HepG2 (cell line): ENCODE measurements around the gene CDH2. TPM values are rescaled to one million over a fixed set of nuclear protein-coding genes. Genes with fewer than 3 reads are reported as not detected.
A peak's percentile ranks its signal among the peaks of the same experiment; 100 is the strongest.

Source experiments
- CENPX ChIP-seq: sonication (generic); formaldehyde crosslinking; IDR thresholded peaks from 2 replicates; pipeline ENCODE4 v1.9.0; 2021; ENCODE audit warnings: mild to moderate bottlenecking, missing genetic modification reagents, moderate library complexity
- DR1 ChIP-seq: sonication (generic); formaldehyde crosslinking; IDR thresholded peaks from 2 replicates; pipeline ENCODE4 v1.8.0; 2021; ENCODE audit warnings: mild to moderate bottlenecking, missing genetic modification reagents, inconsistent platforms
- ELF1 ChIP-seq: sonication (generic); formaldehyde crosslinking; IDR thresholded peaks from 2 replicates; pipeline ENCODE4 v1.4.0; 2020; ENCODE audit warnings: missing genetic modification reagents
- FOSL1 ChIP-seq: sonication (generic); formaldehyde crosslinking; IDR thresholded peaks from 2 replicates; pipeline ENCODE4 v1.9.0; 2021; ENCODE audit warnings: missing genetic modification reagents, borderline replicate concordance
- HES4 ChIP-seq: sonication (generic); formaldehyde crosslinking; IDR thresholded peaks from 2 replicates; pipeline ENCODE4 v1.9.0; 2021; ENCODE audit warnings: mild to moderate bottlenecking, missing genetic modification reagents, borderline replicate concordance
- HOXA3 ChIP-seq: sonication (generic); formaldehyde crosslinking; IDR thresholded peaks from 2 replicates; pipeline ENCODE4 v1.5.0; 2020; ENCODE audit warnings: missing genetic modification reagents
- MEIS1 ChIP-seq: sonication (generic); formaldehyde crosslinking; IDR thresholded peaks from 2 replicates; pipeline ENCODE4 v1.9.0; 2021; ENCODE audit warnings: mild to moderate bottlenecking, missing genetic modification reagents, moderate library complexity, borderline replicate concordance
- MIXL1 ChIP-seq: IDR thresholded peaks from 2 replicates; pipeline ENCODE4 v1.6.1; 2016
- SKI ChIP-seq: fragments of 450-650 bp; IDR thresholded peaks from one replicate; pipeline ENCODE4 v1.6.1; 2018; ENCODE audit warnings: mild to moderate bottlenecking; ENCODE audit not compliant: partially characterized antibody
- SMC3 ChIP-seq: IDR thresholded peaks from 2 replicates; pipeline ENCODE4 v1.6.1; 2011; ENCODE audit warnings: low read length, improper control_type of control experiment
- ZIK1 ChIP-seq: sonication (generic); formaldehyde crosslinking; IDR thresholded peaks from 2 replicates; pipeline ENCODE4 v1.5.0; 2020; ENCODE audit warnings: mild to moderate bottlenecking, low read depth, missing genetic modification reagents, borderline replicate concordance
- ZNF432 ChIP-seq: sonication (generic); formaldehyde crosslinking; IDR thresholded peaks from 2 replicates; pipeline ENCODE4 v1.5.0; 2020; ENCODE audit warnings: missing genetic modification reagents, mild to moderate bottlenecking, borderline replicate concordance
- ZNF713 ChIP-seq: sonication (generic); formaldehyde crosslinking; IDR thresholded peaks from 2 replicates; pipeline ENCODE4 v1.4.0; 2020; ENCODE audit warnings: mild to moderate bottlenecking, missing genetic modification reagents
- polyA plus RNA-seq, 8 experiments: library from polyadenylated mRNA; depleted of rRNA in 3 of 8; stranded (reverse) in 7 of 8; unstranded in 1 of 8; fragments of >200 nt; fragmentation: Illumina TruSeq in 4 of 8; extraction: Trizol in 4 of 8; gene quantifications; 2 replicates each; pipeline versions ENCODE4 v1.2.1 to v1.2.3, GENCODE V29; 2011 to 2016; ENCODE audit warnings: low read depth in 4 of 8, missing spikeins in 1 of 8, mixed read lengths in 1 of 8; ENCODE audit not compliant: insufficient read depth in 1 of 8
- total RNA-seq, 5 experiments: library from RNA; depleted of rRNA; stranded (reverse); fragments of >200 nt; fragmentation: Illumina TruSeq; extraction: Trizol; gene quantifications; 2 replicates each; pipeline ENCODE4 v1.2.3, GENCODE V29; 2016; ENCODE audit warnings: low read depth in 1 of 5
- TF ChIP-seq, protein P1 (sequence below): sonication (generic); formaldehyde crosslinking; IDR thresholded peaks from 2 replicates; pipeline ENCODE4 v1.4.0; 2020; ENCODE audit warnings: mild to moderate bottlenecking, missing genetic modification reagents
- TF ChIP-seq, protein P2 (sequence below): sonication (generic); formaldehyde crosslinking; IDR thresholded peaks from 2 replicates; pipeline ENCODE4 v1.4.0; 2020; ENCODE audit warnings: missing genetic modification reagents; ENCODE audit errors: not compliant biosample characterization
- TF ChIP-seq, protein P3 (sequence below): sonication (generic); formaldehyde crosslinking; IDR thresholded peaks from 2 replicates; pipeline ENCODE4 v1.9.0; 2021; ENCODE audit warnings: mild to moderate bottlenecking, missing genetic modification reagents

The CDH2 gene
- total and polyA plus RNA-seq, 2 of the 13 experiments (the other 11 are each of a cell fraction or from before 2014, with no cell fraction given): 18.6 to 36.1 TPM

DNA sequence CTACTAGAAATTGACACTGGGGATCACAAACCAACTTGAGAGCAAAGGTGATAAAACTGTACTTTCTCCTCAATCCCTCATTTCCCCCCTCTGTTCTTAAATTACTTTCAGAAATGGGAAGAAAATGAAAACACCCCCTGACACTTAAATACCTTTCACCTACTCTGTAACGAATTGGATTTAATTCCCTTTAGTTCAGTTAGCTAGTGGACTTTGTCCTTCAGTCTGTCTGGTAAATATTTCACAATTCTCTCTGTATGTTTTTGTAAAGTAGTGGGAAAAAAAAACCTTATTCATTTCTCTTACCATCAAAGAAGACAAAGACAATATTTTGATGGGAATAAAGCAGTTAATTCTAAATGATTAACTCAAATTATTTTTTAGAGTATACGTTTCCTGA lies 85.7 kb downstream of the CDH2 start (continued):
- TF ChIP-seq, protein P1, sequence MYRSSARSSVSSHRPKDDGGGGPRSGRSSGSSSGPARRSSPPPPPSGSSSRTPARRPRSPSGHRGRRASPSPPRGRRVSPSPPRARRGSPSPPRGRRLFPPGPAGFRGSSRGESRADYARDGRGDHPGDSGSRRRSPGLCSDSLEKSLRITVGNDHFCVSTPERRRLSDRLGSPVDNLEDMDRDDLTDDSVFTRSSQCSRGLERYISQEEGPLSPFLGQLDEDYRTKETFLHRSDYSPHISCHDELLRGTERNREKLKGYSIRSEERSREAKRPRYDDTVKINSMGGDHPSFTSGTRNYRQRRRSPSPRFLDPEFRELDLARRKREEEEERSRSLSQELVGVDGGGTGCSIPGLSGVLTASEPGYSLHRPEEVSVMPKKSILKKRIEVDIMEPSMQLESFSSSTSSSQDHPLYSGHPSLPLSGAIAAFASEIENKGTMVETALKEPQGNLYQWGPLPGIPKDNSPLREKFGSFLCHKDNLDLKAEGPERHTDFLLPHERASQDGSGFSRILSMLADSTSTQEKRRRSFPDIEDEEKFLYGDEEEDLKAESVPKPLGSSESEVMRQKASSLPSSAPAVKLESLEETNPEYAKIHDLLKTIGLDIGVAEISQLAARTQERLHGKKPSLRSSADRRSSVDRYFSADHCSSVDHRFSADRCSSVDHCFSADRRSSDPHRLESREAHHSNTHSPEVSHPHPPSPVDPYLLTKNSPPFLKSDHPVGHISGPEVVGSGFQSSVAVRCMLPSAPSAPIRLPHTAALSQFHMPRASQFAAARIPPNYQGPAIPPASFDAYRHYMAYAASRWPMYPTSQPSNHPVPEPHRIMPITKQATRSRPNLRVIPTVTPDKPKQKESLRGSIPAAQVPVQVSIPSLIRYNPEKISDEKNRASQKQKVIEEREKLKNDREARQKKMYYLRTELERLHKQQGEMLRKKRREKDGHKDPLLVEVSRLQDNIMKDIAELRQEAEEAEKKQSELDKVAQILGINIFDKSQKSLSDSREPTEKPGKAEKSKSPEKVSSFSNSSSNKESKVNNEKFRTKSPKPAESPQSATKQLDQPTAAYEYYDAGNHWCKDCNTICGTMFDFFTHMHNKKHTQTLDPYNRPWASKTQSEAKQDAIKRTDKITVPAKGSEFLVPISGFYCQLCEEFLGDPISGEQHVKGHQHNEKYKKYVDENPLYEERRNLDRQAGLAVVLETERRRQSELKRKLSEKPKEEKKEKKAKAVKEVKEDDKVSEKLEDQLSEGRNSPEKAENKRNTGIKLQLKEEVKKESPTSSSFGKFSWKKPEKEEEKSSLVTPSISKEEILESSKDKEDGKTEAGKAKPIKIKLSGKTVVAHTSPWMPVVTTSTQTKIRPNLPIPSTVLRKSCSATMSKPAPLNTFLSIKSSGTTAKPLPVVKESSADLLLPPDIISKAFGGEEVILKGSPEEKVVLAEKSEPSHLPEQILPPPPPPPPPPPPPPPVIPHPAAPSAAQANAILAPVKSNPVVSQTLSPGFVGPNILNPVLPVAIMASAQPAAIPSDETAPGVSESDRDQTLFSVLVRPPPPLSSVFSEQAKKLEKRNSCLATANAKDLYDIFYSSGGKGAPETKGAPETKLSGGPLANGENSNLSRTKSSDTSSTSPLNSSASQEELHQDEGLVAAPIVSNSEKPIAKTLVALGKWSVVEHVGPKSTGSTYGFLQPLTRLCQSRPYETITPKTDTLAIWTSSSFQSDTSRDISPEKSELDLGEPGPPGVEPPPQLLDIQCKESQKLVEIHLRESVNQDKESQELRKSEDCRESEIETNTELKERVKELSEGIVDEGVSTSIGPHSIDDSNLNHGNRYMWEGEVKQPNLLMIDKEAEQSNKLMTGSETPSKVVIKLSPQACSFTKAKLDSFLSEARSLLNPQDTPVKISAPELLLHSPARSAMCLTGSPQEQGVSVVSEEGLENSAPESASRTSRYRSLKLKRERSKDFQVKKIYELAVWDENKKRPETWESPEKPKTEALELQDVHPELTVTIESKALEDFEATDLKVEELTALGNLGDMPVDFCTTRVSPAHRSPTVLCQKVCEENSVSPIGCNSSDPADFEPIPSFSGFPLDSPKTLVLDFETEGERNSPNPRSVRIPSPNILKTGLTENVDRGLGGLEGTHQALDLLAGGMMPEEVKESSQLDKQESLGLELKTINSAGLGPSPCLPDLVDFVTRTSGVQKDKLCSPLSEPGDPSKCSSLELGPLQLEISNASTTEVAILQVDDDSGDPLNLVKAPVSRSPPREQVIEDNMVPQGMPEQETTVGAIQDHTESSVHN (CRISPR knock-in tag): no peak
- peak; percentile 91 for TF ChIP-seq MIXL1 (CRISPR knock-in tag)
- TF ChIP-seq SKI: peak; percentile 85
- no peak for TF ChIP-seq CENPX (CRISPR knock-in tag)
- TF ChIP-seq DR1: no peak
- TF ChIP-seq, protein P2, sequence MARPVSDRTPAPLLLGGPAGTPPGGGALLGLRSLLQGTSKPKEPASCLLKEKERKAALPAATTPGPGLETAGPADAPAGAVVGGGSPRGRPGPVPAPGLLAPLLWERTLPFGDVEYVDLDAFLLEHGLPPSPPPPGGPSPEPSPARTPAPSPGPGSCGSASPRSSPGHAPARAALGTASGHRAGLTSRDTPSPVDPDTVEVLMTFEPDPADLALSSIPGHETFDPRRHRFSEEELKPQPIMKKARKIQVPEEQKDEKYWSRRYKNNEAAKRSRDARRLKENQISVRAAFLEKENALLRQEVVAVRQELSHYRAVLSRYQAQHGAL (CRISPR knock-in tag): no peak
- no peak for TF ChIP-seq MEIS1 (CRISPR knock-in tag)
- no peak for TF ChIP-seq ZIK1
- TF ChIP-seq ZNF713 (CRISPR knock-in tag): no peak
- TF ChIP-seq ELF1 (CRISPR knock-in tag): no peak
- TF ChIP-seq HOXA3: no peak
- TF ChIP-seq, protein P3, sequence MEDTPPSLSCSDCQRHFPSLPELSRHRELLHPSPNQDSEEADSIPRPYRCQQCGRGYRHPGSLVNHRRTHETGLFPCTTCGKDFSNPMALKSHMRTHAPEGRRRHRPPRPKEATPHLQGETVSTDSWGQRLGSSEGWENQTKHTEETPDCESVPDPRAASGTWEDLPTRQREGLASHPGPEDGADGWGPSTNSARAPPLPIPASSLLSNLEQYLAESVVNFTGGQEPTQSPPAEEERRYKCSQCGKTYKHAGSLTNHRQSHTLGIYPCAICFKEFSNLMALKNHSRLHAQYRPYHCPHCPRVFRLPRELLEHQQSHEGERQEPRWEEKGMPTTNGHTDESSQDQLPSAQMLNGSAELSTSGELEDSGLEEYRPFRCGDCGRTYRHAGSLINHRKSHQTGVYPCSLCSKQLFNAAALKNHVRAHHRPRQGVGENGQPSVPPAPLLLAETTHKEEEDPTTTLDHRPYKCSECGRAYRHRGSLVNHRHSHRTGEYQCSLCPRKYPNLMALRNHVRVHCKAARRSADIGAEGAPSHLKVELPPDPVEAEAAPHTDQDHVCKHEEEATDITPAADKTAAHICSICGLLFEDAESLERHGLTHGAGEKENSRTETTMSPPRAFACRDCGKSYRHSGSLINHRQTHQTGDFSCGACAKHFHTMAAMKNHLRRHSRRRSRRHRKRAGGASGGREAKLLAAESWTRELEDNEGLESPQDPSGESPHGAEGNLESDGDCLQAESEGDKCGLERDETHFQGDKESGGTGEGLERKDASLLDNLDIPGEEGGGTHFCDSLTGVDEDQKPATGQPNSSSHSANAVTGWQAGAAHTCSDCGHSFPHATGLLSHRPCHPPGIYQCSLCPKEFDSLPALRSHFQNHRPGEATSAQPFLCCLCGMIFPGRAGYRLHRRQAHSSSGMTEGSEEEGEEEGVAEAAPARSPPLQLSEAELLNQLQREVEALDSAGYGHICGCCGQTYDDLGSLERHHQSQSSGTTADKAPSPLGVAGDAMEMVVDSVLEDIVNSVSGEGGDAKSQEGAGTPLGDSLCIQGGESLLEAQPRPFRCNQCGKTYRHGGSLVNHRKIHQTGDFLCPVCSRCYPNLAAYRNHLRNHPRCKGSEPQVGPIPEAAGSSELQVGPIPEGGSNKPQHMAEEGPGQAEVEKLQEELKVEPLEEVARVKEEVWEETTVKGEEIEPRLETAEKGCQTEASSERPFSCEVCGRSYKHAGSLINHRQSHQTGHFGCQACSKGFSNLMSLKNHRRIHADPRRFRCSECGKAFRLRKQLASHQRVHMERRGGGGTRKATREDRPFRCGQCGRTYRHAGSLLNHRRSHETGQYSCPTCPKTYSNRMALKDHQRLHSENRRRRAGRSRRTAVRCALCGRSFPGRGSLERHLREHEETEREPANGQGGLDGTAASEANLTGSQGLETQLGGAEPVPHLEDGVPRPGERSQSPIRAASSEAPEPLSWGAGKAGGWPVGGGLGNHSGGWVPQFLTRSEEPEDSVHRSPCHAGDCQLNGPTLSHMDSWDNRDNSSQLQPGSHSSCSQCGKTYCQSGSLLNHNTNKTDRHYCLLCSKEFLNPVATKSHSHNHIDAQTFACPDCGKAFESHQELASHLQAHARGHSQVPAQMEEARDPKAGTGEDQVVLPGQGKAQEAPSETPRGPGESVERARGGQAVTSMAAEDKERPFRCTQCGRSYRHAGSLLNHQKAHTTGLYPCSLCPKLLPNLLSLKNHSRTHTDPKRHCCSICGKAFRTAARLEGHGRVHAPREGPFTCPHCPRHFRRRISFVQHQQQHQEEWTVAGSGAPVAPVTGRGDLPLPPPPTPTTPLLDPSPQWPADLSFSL (CRISPR knock-in tag): no peak
- TF ChIP-seq SMC3: peak; percentile 13; the same call in 1 of the 2 replicates
- no peak for TF ChIP-seq FOSL1
- TF ChIP-seq ZNF432 (CRISPR knock-in tag): no peak
- no peak for TF ChIP-seq HES4 (CRISPR knock-in tag)
